ENCODE measurements around the gene MAP1A. TPM values are rescaled to one million over a fixed set of nuclear protein-coding genes. Genes with fewer than 3 reads are reported as not detected.

Gene MAP1A
- total RNA-seq, 1 donor from 2014 or later, result 4.0 TPM

- H3K27ac Mint-ChIP-seq, result peak within 1 kb of the TSS; percentile 98
- peak; percentile 99 for DNase-seq (ENCODE audit: low spot score)
- peaks cover 33% of the 10 kb centered on the region for H3K4me1 Mint-ChIP-seq
- Histone ChIP-seq H3K9ac (peak within 1 kb of the TSS; percentile 36), H2AFZ (replicated peaks) (peak within 1 kb of the TSS; percentile 94), H3K9me3 (ENCODE audit: low read depth) (no peaks in the 10 kb centered on the region), H3K4me1 (peaks cover 6% of the 10 kb centered on the region), H4K20me1 (ENCODE audit: low read depth) (no peaks in the 10 kb centered on the region), H3K79me2 (ENCODE audit: low read depth) (peaks cover 40% of the 10 kb centered on the region), H3K27ac (peak within 1 kb of the TSS; percentile 78), H3K4me2 (peak within 1 kb of the TSS; percentile 78), H3K27me3 (no peaks in the 10 kb centered on the region), H3F3A (ENCODE audit: low read depth) (peaks cover 18% of the 10 kb centered on the region), H3K4me3 (peak within 1 kb of the TSS; percentile 85), H3K36me3 (no peaks in the 10 kb centered on the region)
- peaks cover 6% of the 10 kb centered on the region for H3K27me3 Mint-ChIP-seq (ENCODE audit: insufficient read depth, low read depth)
- peak; percentile 6 for TF ChIP-seq CTCF (IDR thresholded peaks at IDR 0.05)
- TF ChIP-seq EZH2phosphoT487 (IDR thresholded peaks at IDR 0.05), result no peak
- TF ChIP-seq EZH2 (IDR thresholded peaks at IDR 0.05), result no peak
- H3K36me3 Mint-ChIP-seq, result peaks cover 24% of the 10 kb centered on the region
- no peaks in the 10 kb centered on the region for H3K9me3 Mint-ChIP-seq
- peak within 1 kb of the TSS; percentile 98 for H3K4me3 Mint-ChIP-seq
These were observed 24.5 kb upstream of the MAP1A start, which contains the start of gene TP53BP1 for GRCh38 chr15:43492673-43493601. TSS of gene TP53BP1 (minus strand) at chr15:43493156. CDS start at chr15:43493043, 113 bp downstream.

- Mint-ChIP-seq H3K27me3 (ENCODE audit: insufficient read depth, low read depth) (peaks cover 6% of the 10 kb centered on the region), H3K4me3 (peak overlapping the region; percentile 98), H3K36me3 (peaks cover 19% of the 10 kb centered on the region), H3K4me1 (peaks cover 33% of the 10 kb centered on the region), H3K27ac (peak overlapping the region; percentile 98), H3K9me3 (no peaks in the 10 kb centered on the region)
- no peak overlapping the region for H3K27ac ChIP-seq
- peak overlapping the region; percentile 78 for H3K4me2 ChIP-seq
- no peaks in the 10 kb centered on the region for H3K9me3 ChIP-seq (ENCODE audit: low read depth)
- H3K9ac ChIP-seq, result no peak overlapping the region
- TF ChIP-seq EZH2phosphoT487 (IDR thresholded peaks at IDR 0.05), result no peak
- TF ChIP-seq EZH2 (IDR thresholded peaks at IDR 0.05), result no peak
- no peak for TF ChIP-seq CTCF (IDR thresholded peaks at IDR 0.05)
- peaks cover 18% of the 10 kb centered on the region for H3F3A ChIP-seq (ENCODE audit: low read depth)
- H3K79me2 ChIP-seq (ENCODE audit: low read depth), result peaks cover 36% of the 10 kb centered on the region
- H3K4me3 ChIP-seq, result peak overlapping the region; percentile 85
- no peaks in the 10 kb centered on the region for H3K36me3 ChIP-seq
- peaks cover 6% of the 10 kb centered on the region for H3K4me1 ChIP-seq
- no peaks in the 10 kb centered on the region for H3K27me3 ChIP-seq
- peak overlapping the region; percentile 81 for H2AFZ ChIP-seq (replicated peaks)
- no peaks in the 10 kb centered on the region for H4K20me1 ChIP-seq (ENCODE audit: low read depth)
- no peak for DNase-seq (ENCODE audit: low spot score)
These were observed 23.5 kb upstream of the MAP1A start for GRCh38 chr15:43493703-43494472.

- no peak overlapping the region for H2AFZ ChIP-seq (replicated peaks)
- no peak overlapping the region for H3K4me3 Mint-ChIP-seq
- no peak for DNase-seq (ENCODE audit: low spot score)
- H3K27ac Mint-ChIP-seq, result no peak overlapping the region
- H3K4me1 ChIP-seq, result no peaks in the 10 kb centered on the region
- TF ChIP-seq CTCF (IDR thresholded peaks at IDR 0.05) (no peak), EZH2phosphoT487 (IDR thresholded peaks at IDR 0.05) (no peak), EZH2 (IDR thresholded peaks at IDR 0.05) (no peak)
- H3K36me3 Mint-ChIP-seq, result no peaks in the 10 kb centered on the region
- no peaks in the 10 kb centered on the region for H3K79me2 ChIP-seq (ENCODE audit: low read depth)
- H3K9me3 ChIP-seq (ENCODE audit: low read depth), result no peaks in the 10 kb centered on the region
- no peaks in the 10 kb centered on the region for H3K27me3 ChIP-seq
- no peak overlapping the region for H3K27ac ChIP-seq
- H3K9ac ChIP-seq, result no peak overlapping the region
- no peaks in the 10 kb centered on the region for H4K20me1 ChIP-seq (ENCODE audit: low read depth)
- no peak overlapping the region for H3K4me2 ChIP-seq
- no peaks in the 10 kb centered on the region for H3F3A ChIP-seq (ENCODE audit: low read depth)
- H3K36me3 ChIP-seq, result no peaks in the 10 kb centered on the region
- H3K4me3 ChIP-seq, result no peak overlapping the region
- H3K4me1 Mint-ChIP-seq, result peaks cover 6% of the 10 kb centered on the region
- H3K27me3 Mint-ChIP-seq (ENCODE audit: insufficient read depth, low read depth), result peaks cover 2% of the 10 kb centered on the region
- no peaks in the 10 kb centered on the region for H3K9me3 Mint-ChIP-seq
These were observed 18.4 kb upstream of the MAP1A start for GRCh38 chr15:43498990-43499389.

Measured in neural progenitor cell (in vitro differentiated cells).